Stimulated activated CD8-positive, alpha-beta memory T cell treated with anti-CD3 and anti-CD28 coated beads, Interleukin-15, amount 100 ng/mL, for 4 hours (primary cell): ENCODE measurements around the gene MPRIP.
"Not testable (repeated sequence)": the region's sequence is repeated elsewhere in the genome, so short reads cannot be mapped to it uniquely, and the experiment has no call there.

Experiments used
- DNase-seq, 2 donors: peaks; one replicate each; pipeline ENCODE4 v3.0.0-alpha.2; 2020; ENCODE audit warnings: low read depth in 2 of 2

Gene MPRIP

GRCh38 chr17:17144916-17145665, 102.8 kb downstream of the MPRIP start:
- no peak for DNase-seq

- no peak for DNase-seq
Measured at GRCh38 chr17:17146786-17147406, 104.6 kb downstream of the MPRIP start.

- DNase-seq = no peak
Measured at GRCh38 chr17:17147821-17148220, 105.6 kb downstream of the MPRIP start.

- no peak for DNase-seq
Measured at GRCh38 chr17:17149520-17150447, 107.5 kb downstream of the MPRIP start.

- no peak for DNase-seq
Measured at GRCh38 chr17:17150448-17150800, 108.2 kb downstream of the MPRIP start.

GRCh38 chr17:17151055-17151454, 108.8 kb downstream of the MPRIP start:
- no peak for DNase-seq

GRCh38 chr17:17151541-17151940, 109.3 kb downstream of the MPRIP start:
- DNase-seq = no peak

GRCh38 chr17:17151962-17152361, 109.7 kb downstream of the MPRIP start:
- DNase-seq = no peak

GRCh38 chr17:17152385-17152784, 110.1 kb downstream of the MPRIP start:
- DNase-seq = no peak

- DNase-seq = no peak
Measured at GRCh38 chr17:17153071-17153470, 110.8 kb downstream of the MPRIP start.

GRCh38 chr17:17153709-17154108, 111.5 kb downstream of the MPRIP start:
- no peak for DNase-seq

GRCh38 chr17:17154556-17154955, 112.3 kb downstream of the MPRIP start:
- no peak for DNase-seq

GRCh38 chr17:17154981-17155380, 112.7 kb downstream of the MPRIP start:
- no peak for DNase-seq

- no peak for DNase-seq
Measured at GRCh38 chr17:17155568-17155967, 113.3 kb downstream of the MPRIP start.

GRCh38 chr17:17156107-17156506, 113.8 kb downstream of the MPRIP start:
- no peak for DNase-seq

- DNase-seq = no peak
Measured at GRCh38 chr17:17156511-17156910, 114.3 kb downstream of the MPRIP start.

- no peak for DNase-seq
Measured at GRCh38 chr17:17157041-17157440, 114.8 kb downstream of the MPRIP start.

- not testable (repeated sequence) for DNase-seq
Measured at GRCh38 chr17:17158506-17158905, 116.2 kb downstream of the MPRIP start.

- DNase-seq = no peak
Measured at GRCh38 chr17:17159571-17159970, 117.3 kb downstream of the MPRIP start.

- DNase-seq = no peak
Measured at GRCh38 chr17:17161121-17161520, 118.9 kb downstream of the MPRIP start.

GRCh38 chr17:17161759-17162158, 119.5 kb downstream of the MPRIP start:
- DNase-seq = no peak

- no peak for DNase-seq
Measured at GRCh38 chr17:17164156-17164555, 121.9 kb downstream of the MPRIP start.

GRCh38 chr17:17164676-17165075, 122.4 kb downstream of the MPRIP start:
- no peak for DNase-seq
